HFFc6 (cell line): ENCODE results near the gene COL4A1. TPM values are rescaled to one million over a fixed set of nuclear protein-coding genes. Genes with fewer than 3 reads are reported as not detected.
A peak's percentile ranks its signal among the peaks of the same experiment; 100 is the strongest.

Source experiments
- DNase-seq: peaks from one replicate; pipeline ENCODE4 v3.0.0-alpha.2; 2018
- H3K27ac Mint-ChIP-seq: 2 replicates; pipeline ENCODE4 v1.8.0; 2020; ENCODE audit warnings: mild to moderate bottlenecking, mixed read lengths
- H3K27me3 Mint-ChIP-seq: 2 replicates; pipeline ENCODE4 v1.8.0; 2021; ENCODE audit warnings: mild to moderate bottlenecking, moderate library complexity, mixed read lengths; ENCODE audit not compliant: insufficient read depth
- H3K36me3 Mint-ChIP-seq: 2 replicates; pipeline ENCODE4 v1.8.0; 2021; ENCODE audit warnings: low read depth, mixed read lengths
- H3K4me1 Mint-ChIP-seq: 2 replicates; pipeline ENCODE4 v1.8.0; 2020; ENCODE audit warnings: low read depth, mixed read lengths
- H3K4me3 Mint-ChIP-seq: 2 replicates; pipeline ENCODE4 v1.8.0; 2020; ENCODE audit warnings: mild to moderate bottlenecking, moderate library complexity, mixed read lengths
- H3K9me3 Mint-ChIP-seq: 2 replicates; pipeline ENCODE4 v1.8.0; 2020; ENCODE audit warnings: mild to moderate bottlenecking, mixed read lengths
- CTCF ChIP-seq: fragments of 200-600 bp; sonication (generic); IDR thresholded peaks from 2 replicates; pipeline ENCODE4 v1.5.0; 2021; ENCODE audit warnings: antibody characterized with exemption, mild to moderate bottlenecking
- total RNA-seq, 6 experiments: library from RNA; stranded (reverse); fragmentation: NEBNext Ultra II Directional; extraction: Animal tissue kit (Norgen Biotek cat#: 25700); gene quantifications; 2 replicates in 1 of 6; 3 replicates in 5 of 6; pipeline ENCODE4 v1.2.3, GENCODE V29; 2021

Gene COL4A1
- total RNA-seq, 6 experiments from 2014 or later: 137 to 328 (median 148) TPM

- H3K9me3 Mint-ChIP-seq: no peaks in the 10 kb centered on the region
- peak overlapping the region; percentile 87 for H3K4me3 Mint-ChIP-seq
- peaks cover 75% of the 10 kb centered on the region for H3K4me1 Mint-ChIP-seq
- peaks cover 2% of the 10 kb centered on the region; the same call in 1 of the 2 replicates for H3K27me3 Mint-ChIP-seq
- TF ChIP-seq CTCF: no peak
- peaks cover 37% of the 10 kb centered on the region for H3K36me3 Mint-ChIP-seq
- no peak for DNase-seq
- peak overlapping the region; percentile 62 for H3K27ac Mint-ChIP-seq
These were observed 507 bp downstream of the COL4A1 start for GRCh38 chr13:110306340-110306959.

- no peak for DNase-seq
- TF ChIP-seq CTCF: no peak
- Mint-ChIP-seq H3K4me1 (peaks cover 76% of the 10 kb centered on the region), H3K27ac (peak overlapping the region; percentile 62), H3K4me3 (peak overlapping the region; percentile 87), H3K36me3 (peaks cover 35% of the 10 kb centered on the region), H3K27me3 (peaks cover 2% of the 10 kb centered on the region; the same call in 1 of the 2 replicates), H3K9me3 (no peaks in the 10 kb centered on the region)
These were observed 1.0 kb downstream of the COL4A1 start for GRCh38 chr13:110305949-110306339.

GRCh38 chr13:110305544-110305943, 1.4 kb downstream of the COL4A1 start:
- no peak for TF ChIP-seq CTCF
- Mint-ChIP-seq H3K4me1 (peaks cover 77% of the 10 kb centered on the region), H3K36me3 (peaks cover 34% of the 10 kb centered on the region), H3K9me3 (no peaks in the 10 kb centered on the region), H3K27me3 (peaks cover 2% of the 10 kb centered on the region; the same call in 1 of the 2 replicates), H3K27ac (peak overlapping the region; percentile 62), H3K4me3 (peak overlapping the region; percentile 87)
- DNase-seq: no peak

GRCh38 chr13:110305001-110305400, 2.0 kb downstream of the COL4A1 start:
- no peak for TF ChIP-seq CTCF
- Mint-ChIP-seq H3K4me1 (peaks cover 77% of the 10 kb centered on the region), H3K36me3 (peaks cover 34% of the 10 kb centered on the region), H3K27ac (peak overlapping the region; percentile 72), H3K9me3 (no peaks in the 10 kb centered on the region), H3K27me3 (peaks cover 2% of the 10 kb centered on the region; the same call in 1 of the 2 replicates), H3K4me3 (peak overlapping the region; percentile 87)
- no peak for DNase-seq

GRCh38 chr13:110304256-110304655, 2.7 kb downstream of the COL4A1 start:
- Mint-ChIP-seq H3K4me3 (peak overlapping the region; percentile 87), H3K4me1 (peaks cover 71% of the 10 kb centered on the region), H3K27ac (peak overlapping the region; percentile 72), H3K9me3 (no peaks in the 10 kb centered on the region), H3K36me3 (peaks cover 33% of the 10 kb centered on the region), H3K27me3 (peaks cover 2% of the 10 kb centered on the region; the same call in 1 of the 2 replicates)
- no peak for TF ChIP-seq CTCF
- DNase-seq: peak; percentile 57
